Iris pigment epithelial cell (primary cell): ENCODE data around the gene ACSM5.

Experiments used
- DNase-seq: peaks from one replicate; pipeline ENCODE4 v3.0.0-alpha.2; 2011; ENCODE audit warnings: low read depth

Gene ACSM5, protein sequence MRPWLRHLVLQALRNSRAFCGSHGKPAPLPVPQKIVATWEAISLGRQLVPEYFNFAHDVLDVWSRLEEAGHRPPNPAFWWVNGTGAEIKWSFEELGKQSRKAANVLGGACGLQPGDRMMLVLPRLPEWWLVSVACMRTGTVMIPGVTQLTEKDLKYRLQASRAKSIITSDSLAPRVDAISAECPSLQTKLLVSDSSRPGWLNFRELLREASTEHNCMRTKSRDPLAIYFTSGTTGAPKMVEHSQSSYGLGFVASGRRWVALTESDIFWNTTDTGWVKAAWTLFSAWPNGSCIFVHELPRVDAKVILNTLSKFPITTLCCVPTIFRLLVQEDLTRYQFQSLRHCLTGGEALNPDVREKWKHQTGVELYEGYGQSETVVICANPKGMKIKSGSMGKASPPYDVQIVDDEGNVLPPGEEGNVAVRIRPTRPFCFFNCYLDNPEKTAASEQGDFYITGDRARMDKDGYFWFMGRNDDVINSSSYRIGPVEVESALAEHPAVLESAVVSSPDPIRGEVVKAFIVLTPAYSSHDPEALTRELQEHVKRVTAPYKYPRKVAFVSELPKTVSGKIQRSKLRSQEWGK

DNA sequence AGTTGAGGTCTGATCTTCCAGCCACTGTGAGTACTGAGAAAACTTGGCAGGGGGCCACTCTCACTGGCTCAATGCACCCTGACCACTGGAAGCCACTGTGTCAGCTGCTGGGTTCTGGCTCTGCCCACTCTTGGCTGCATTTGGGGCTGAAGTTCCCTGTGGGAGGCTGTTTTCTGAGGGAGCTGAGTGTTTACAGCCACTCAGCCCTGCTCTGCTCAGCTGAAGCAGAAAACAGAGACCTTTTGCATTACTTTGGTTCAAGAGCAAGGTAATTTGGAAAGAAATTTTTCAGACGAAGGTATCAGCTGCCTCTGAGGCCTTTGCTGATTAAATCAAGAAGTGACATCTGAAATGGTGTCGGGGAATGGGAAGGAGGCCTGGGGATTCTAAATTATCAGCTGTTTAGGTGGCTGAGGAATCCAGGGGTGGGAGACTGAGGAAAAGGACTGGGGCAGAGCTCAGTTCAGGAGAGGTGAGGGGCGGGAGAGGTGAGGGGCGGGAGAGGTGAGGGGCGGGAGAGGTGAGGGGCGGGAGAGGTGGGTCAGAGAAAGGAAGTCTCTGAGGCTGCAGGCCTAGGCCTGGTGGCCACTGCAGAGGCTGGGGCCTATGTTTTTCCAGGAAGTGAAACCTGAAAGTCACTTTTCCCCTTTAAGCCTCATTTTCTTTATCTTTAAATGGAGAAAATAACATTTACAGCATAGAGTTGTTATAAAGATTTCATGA lies at the start of gene ACSM5:
ACSM5 (plus strand) TSS at position 137 of the 723 bp plus-strand sequence. CDS start 1,951 bp downstream, outside the sequence.
- DNase-seq: no peak

DNA sequence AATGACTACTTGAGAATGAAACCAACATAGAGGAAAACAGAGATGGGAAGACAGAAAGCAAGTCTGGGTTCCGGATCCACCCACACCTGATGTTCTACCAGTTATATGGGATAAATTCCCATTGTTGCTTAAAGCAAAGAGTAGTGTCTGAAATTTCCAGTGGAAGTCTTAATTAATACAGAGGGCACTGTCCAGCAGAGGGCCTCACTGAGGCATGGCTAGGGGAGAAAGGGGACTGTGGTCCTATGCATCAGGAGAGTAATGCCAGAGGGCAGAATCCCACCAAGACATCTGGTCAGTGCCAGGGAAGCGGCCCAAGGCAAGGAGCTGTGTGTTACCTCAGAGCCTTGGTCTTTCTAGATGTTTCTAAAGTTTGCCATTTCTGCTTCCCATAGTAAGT lies 49.3 kb upstream of the ACSM5 start:
- no peak for DNase-seq

DNA sequence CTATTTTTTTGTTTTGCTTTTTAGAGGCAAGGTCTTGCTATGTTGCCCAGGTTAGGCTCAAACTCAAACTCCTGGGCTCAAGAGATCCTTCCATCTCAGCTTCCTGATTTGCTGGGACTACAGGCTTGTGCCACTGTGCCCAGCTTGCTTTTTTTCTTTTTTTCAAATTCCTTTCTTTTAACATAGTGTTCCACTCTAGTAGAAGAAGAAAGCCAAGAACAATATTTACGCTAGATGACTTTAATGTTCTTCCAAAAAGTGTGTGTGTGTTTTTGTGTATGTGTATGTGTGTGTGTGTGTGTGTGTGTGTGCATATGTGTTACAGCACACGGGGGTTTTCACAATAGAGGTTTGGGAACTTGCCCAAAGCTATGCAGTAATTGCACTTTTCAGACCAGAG lies 46.1 kb upstream of the ACSM5 start:
- DNase-seq: no peak

DNA sequence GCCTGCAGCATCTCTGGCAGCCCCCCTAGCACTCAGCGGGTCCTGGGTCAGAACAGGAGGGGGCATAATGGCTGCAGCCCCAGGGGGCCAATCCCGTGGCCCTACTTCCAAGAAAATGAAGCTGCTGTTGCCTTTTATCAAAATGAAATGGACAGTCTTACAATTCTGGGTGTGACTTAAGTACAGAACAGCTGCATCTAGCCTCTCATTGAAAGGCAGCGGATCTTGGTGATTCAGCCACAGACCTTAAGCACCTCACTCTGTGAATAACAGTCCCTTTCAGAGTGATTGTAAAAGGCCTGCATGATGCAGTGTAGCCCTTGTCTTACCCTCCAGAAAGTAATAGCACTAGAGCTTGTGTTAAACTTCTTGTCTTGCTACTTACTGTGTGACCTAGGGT lies 45.3 kb upstream of the ACSM5 start:
- DNase-seq: no peak

DNA sequence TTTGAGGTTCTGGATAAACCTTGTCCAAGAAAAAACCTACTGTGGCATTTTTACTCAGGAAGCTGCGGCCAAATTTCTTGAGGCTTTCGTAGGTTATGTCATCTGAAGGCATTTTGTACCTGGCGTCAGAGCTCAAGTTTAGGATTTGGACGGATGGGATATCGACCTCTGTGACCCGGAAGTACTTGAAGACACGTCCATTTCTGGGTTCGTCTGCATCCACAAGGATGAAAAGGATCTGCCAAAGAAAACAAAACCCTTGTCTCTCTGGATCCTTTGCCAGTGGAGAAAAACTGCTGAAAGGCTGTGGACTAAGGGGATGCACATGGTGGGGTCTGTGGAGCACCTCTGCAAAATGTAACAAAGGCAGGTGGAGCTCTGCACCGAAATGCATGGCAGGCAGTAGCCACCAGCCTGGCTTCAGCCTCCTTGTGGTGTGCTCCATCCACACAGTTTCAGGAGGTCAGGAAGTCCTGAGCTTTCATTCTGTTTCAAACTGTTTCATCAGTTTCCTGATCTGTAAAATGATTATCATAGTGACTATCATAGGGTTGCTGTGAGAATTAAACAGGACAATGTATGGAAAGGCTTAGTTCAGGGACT lies 39.8 kb upstream of the ACSM5 start:
- DNase-seq: no peak

DNA sequence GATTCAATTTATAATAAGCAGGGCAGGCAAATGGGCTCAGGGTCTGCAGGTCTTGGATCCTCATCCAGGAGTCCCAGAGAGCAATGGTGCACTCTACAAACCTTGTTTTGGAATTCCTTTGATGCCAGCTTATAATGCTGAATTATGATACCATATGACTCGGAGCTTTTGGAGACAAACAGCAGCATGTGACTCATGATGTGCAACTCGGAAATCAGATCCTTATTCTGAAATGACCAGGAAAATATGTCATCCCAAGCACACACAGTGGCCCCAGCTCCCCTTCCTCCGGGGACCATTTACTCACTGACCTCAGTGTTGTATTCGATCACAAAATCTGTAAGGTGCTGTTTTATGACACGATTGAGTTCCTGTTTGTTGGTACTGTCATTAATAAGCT lies 36.6 kb upstream of the ACSM5 start:
- no peak for DNase-seq

DNA sequence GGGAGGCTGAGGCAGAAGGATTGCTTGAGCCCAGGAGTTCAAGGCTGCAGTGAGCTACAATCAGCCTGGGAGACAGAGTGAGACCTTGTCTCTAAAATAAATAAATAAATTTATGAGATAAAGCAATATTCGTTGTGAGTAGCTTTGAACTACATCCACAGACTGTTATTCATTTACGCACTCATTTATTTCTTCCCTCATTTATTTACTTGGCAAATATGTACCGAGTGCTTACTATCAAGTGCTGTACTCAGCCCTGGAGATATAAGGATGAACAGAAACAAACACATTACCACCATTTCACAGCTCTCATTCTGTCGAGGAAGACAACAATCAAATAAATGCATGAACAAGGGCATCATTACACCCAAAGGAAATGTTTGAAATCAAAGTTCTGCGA lies 32.2 kb upstream of the ACSM5 start:
- DNase-seq: no peak

DNA sequence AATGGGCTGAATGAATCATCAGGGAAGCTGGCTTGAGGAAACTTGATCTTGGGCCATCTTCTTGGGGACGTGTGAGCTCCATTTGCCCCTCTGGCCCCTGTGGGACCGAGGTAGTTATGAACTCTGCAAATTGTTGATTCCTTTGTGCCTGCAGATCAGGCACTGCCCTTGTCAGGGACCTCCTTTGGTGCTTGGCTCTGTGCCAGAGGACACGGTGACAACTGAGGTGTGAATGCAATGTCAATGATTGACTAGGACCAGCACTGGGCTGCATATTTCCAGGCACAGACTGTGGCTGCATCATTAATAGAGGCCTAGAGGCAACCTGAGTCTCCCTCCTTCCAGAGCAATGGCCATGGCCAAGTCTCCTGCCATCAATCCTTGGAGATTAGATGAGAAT lies 28.6 kb upstream of the ACSM5 start:
- no peak for DNase-seq

DNA sequence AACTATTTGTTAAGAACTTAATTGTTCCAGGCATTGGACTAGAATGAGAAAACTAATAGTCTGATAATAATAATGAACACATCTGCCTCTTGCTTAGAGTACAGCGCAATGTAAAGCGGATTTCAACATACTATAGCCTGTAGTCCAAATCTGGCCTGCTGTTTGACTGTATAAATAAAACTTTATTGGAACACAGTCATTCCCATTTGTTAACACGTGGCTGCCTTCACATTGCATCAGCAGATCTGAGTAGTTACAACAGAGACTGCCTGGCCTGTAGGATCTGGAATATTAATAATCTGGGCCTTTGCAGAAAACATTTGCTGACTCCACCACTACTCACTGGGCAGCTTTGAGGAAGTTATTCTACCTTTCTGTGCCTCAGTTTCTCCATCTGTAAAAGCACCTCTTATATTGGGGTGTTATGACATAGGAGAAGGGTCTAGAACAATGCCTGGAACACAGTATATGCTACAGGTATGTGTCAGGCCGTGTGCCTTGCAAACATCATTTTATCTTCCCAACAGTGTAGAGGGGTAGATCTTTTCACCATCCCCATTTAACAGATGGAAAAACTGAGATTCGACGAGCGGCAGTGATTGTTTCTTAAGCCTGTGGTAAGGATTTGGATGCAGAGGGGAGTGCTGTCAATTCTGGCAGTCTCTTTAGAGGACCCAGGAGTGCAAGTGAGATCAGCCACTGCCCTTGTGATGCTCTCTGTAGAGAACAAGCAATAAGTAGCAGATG lies 27.0 kb upstream of the ACSM5 start:
- DNase-seq: no peak

DNA sequence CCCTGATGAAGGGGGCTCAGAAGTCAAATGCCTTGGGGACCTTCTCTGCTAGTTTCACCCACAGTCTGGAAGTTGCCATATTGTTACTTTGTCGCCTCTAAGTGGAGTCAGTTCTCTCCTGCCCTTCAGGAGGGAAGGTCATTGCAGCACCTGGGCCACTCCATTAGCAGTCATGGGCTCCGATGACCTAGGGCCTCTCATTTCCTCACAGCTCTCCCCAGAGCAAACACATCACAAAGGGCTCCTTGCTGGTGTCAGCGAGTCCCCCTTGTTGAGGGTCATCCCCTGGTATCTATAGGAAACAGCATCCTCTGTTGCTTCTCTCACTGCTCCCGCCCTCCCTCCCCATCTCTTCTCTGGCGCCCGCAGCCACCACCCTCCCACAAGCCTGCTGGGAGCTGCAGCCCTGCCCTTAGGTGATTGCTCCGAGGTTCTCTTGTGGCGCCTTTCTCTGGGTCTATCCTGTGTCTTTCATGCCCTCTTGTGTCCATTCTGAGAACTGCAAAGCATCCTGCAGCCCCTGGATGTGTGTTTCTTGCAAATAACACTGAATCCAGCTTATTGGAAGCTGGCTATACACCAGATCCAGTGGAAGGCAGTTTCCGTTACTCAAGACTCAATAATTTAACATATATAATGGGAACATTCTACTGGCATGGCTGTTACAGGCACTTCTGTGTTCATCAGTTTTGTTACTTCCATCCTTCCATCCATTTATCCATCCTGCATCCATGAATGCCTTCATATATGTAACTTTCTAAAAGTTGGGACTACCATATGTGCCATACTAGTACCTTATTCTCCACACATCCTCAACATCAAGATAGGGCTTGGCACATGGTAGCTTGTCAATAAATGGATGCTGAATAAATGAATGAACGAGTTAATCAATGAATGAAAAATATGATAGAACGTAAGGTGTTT lies 26.0 kb upstream of the ACSM5 start:
- peak; percentile 70 for DNase-seq

DNA sequence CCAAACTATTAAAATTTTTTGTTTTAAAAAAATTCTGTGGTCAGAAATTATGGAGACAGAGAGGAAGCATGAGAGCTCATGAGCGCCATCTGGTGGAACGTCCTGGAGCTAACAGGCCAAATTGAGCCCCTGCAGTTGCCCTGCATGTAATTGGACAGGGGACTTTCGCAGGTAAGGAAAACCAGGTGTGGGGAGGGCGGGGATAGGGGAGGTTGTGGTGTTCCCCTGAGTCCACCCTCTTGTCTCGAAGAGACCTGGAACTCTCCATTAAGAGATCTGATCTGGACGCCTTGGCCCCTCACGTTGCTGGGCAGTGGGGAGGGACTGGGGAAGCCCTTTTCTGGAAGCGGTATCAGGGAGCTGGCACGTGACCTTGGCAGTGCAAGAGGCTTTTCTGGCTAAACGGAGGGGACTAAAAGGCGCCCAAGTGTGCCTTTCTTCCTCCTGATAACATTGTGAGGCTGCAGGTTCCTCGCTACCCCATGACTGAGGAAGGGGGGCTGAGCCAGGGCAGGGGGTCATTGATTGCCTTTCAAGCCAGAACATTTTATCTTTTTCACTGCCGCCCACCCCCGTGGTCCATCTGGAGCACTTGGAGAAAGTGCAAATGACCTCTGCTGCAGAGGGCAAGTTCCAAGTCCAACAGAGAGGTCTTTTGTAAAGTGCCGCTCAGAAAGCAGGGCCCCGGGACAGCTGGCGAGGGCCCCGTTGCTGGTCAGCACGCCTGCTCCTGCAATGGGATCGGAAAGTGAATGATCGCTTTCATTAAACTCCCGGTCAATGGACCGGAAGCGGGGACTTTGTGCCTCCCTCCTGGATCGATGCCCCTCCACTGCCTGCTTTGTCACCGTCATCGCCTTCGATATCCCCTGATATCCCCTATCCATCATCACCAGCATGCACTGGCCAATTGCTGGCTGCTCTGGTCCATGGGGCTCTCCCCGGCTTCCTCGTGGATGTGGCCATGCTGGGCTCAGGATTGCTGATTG lies 23.2 kb upstream of the ACSM5 start:
- DNase-seq: peak; percentile 28

DNA sequence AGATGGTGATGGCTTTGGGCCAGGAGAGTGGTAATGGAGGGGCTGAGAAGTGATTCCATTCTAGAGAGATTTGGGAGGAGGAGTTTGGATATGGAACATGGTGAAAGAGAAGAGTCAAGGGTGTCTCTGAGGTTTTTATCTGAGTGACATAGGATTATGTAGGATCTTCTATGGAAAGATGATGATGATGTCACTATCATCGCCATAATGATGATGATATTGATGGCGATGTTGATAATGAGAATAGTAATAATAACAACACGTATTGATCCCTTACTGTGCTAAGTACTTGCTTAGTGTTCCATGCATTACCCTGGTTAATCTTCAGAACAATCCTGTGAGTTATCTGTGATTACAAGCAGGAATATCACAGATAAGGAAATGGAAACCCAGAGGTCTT lies 21.4 kb upstream of the ACSM5 start:
- no peak for DNase-seq

DNA sequence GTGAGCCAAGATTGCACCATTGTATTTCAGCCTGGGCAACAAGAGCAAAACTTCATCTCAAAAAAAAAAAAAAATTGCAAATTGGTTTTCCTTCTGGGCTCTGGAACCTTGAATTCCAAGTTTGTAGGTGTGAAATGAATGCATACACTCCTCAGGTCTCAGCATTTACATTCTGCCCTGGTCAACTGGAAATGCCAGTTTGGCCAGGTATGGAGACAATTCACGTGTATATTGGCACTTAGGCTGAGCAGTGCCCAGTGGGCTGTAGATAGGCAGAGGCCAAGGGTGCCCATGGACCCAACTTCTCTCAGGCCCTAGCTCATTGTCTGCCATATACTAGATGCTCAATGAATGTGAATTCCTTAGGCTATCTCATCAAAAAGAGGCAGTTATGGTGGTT lies 20.5 kb upstream of the ACSM5 start:
- DNase-seq: no peak

DNA sequence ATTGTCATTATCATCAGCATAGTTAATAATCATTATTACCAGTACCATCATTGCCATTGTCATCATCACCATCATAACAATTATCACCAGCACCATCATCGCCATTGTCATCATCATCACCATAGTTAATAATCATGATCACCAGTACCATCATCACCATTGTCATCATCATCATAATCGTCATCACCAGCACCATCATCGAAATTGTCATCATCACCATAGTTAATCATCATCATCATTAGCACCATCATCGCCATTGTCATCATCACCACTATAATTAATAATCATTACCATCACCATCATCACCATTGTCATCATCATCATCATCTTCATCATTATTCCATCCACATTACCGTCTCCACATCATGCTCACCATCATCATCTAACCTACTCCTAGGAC lies 18.3 kb upstream of the ACSM5 start:
- DNase-seq: no peak

DNA sequence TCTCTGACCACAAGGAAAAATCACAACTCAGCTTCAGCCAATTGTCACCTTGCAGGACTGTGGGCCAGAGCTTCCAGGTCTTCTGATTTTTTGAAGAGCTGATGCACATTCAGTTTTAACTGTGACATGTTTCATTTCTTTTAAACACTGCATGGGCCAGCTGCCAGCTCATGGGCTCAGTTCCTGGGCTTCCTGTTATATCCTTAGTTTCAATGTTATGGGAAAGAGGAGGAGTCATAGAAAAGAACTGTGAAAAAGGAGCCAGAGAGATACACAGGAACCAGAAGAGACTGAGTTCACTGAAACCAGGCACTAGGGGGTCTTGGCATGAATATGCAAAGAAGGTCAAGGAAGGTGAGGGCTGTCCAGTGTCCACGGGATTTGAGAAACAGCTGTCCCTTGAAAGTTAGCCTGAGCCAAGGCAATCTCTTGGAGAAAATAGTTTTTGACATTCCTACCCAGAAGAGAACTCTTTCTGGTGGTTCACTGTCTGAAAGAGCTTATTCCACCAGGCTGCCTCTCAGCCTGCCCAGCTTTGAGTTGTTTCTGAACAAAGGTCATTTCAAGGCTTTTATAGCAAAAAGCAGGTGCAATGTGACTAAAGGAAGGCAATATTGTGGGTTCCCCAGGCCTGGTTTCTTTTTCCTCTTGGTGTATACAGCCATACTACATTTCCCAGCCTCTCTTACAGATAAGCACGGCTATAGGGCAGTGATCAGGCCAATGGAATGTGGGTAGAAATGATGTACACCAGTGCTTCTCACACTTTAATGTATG lies 15.3 kb upstream of the ACSM5 start:
- DNase-seq: no peak

DNA sequence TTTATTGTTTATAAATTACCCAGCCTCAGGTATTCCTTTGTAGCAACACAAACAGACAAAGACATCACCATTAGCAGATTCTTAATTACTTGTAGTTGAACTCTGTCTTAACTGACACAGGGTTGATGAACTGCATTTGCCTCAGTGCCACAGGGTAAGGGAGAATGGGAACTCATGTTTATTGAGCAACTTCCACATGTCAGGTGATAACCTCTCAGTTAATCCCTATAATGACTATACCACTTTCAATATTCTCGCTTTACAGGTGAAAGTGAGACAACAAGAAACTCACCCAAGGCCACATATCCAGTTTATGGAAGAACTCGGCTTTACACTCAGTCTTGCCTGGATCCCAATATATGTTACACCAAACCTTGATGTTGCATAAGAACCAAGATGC lies 13.4 kb upstream of the ACSM5 start:
- no peak for DNase-seq

DNA sequence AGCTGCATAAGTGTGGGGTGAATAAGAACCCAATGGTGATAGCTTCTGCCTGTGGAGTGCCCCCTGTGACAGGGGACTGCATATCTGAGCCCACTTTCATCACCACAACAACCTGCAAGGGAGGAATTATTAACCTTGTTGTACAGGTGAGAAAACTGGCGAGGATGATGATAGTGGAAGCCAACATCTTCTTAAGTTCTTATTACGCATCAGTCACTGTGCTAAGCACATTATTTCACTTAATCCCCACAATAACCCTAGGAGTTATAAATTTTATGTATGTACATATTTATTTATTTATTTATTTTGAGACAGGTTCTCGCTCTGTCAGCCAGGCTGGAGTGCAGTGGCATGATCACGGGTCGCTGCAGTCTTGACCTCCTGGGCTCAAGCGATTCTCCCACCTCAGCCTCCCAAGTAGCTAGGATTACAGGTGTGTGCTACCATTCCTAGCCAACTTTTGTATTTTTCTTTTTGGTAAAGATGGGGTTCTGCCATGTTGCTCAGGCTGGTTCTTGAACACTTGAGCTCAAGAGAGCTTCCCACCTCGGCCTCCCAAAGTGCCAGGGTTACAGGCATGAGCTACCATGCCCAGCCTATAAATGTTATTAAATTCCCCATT lies 12.4 kb upstream of the ACSM5 start:
- DNase-seq: no peak

DNA sequence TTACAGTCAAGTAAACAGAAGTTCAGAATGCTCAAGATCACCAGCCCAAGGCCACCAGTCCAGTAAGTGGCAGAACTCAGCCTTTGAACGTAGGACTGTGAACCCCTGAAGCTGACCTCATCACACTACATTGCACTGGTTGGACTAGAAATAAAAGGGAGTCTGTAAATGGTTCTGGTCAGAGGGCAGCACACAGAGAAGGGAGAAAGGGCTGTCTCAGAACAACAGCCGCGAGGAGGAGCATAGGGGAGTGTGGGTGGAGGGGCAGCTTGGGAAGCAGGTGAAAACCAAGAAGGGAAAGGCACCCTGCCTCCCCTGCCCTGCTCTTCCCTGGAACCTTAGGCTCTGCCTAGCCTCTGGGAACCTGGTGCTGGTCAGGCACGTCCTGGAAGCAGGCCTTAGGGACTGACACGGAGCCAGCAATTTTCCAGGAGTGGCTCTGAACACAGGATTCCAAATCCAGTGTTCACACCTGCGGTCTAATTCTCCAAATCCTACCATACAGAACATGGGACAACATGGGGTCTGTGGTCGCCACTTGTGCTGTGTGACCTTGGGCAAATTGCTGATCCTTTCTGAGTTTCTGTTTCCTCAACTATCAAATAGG lies 11.8 kb upstream of the ACSM5 start:
- DNase-seq: no peak
